H9 (cell line): ENCODE results near the gene WDR5. TPM values are rescaled to one million over a fixed set of nuclear protein-coding genes. Genes with fewer than 3 reads are reported as not detected.

Experiments
- DNase-seq: peaks from one replicate; pipeline ENCODE4 v3.0.0-alpha.2; 2017
- H2AFZ ChIP-seq: one replicate; pipeline ENCODE4 v1.6.1; 2013; ENCODE audit warnings: mild to moderate bottlenecking, low read length, control low read depth, moderate library complexity
- H2AK5ac ChIP-seq: 2 replicates; pipeline ENCODE4 v1.6.1; 2013; ENCODE audit warnings: low read length, control low read depth, mixed read lengths; ENCODE audit not compliant: insufficient read length
- H2BK120ac ChIP-seq: one replicate; pipeline ENCODE4 v1.6.1; 2013; ENCODE audit warnings: low read depth, mild to moderate bottlenecking, low read length, control low read depth, inconsistent platforms; ENCODE audit not compliant: poor library complexity, severe bottlenecking
- H2BK12ac ChIP-seq: 2 replicates; pipeline ENCODE4 v1.6.1; 2013; ENCODE audit warnings: low read length, control low read depth, mixed read lengths, low read depth; ENCODE audit not compliant: insufficient read length
- H2BK15ac ChIP-seq: 2 replicates; pipeline ENCODE4 v1.6.1; 2013; ENCODE audit warnings: low read depth, low read length, control low read depth
- H2BK20ac ChIP-seq: one replicate; pipeline ENCODE4 v1.6.1; 2013; ENCODE audit warnings: low read depth, mild to moderate bottlenecking, low read length, control low read depth, inconsistent platforms; ENCODE audit not compliant: poor library complexity, severe bottlenecking
- H2BK5ac ChIP-seq: 2 replicates; pipeline ENCODE4 v1.6.1; 2013; ENCODE audit warnings: low read length, control low read depth, mixed read lengths; ENCODE audit not compliant: insufficient read length
- H3K14ac ChIP-seq: 2 replicates; pipeline ENCODE4 v1.6.1; 2013; ENCODE audit warnings: low read length, control low read depth; ENCODE audit not compliant: insufficient read depth
- H3K18ac ChIP-seq: 2 replicates; pipeline ENCODE4 v1.6.1; 2013; ENCODE audit warnings: low read depth, mild to moderate bottlenecking, mixed read lengths, low read length, control low read depth; ENCODE audit not compliant: insufficient read length
- H3K23ac ChIP-seq: 2 replicates; pipeline ENCODE4 v1.6.1; 2013; ENCODE audit warnings: low read length, control low read depth, mixed read lengths, low read depth; ENCODE audit not compliant: insufficient read length
- H3K23me2 ChIP-seq: 2 replicates; pipeline ENCODE4 v1.6.1; 2013; ENCODE audit warnings: low read depth, mild to moderate bottlenecking, mixed read lengths, low read length, control low read depth; ENCODE audit not compliant: insufficient read length, poor library complexity, severe bottlenecking
- H3K27ac ChIP-seq: 2 replicates; pipeline ENCODE4 v1.5.1; 2013; ENCODE audit warnings: low read length, control low read depth, mixed read lengths, low read depth; ENCODE audit not compliant: insufficient read length
- H3K27me3 ChIP-seq: 2 replicates; pipeline ENCODE4 v1.6.1; 2013; ENCODE audit warnings: low read length, control low read depth, inconsistent platforms; ENCODE audit not compliant: insufficient read depth
- H3K4ac ChIP-seq: 2 replicates; pipeline ENCODE4 v1.6.1; 2013; ENCODE audit warnings: low read depth, mild to moderate bottlenecking, control low read depth, inconsistent platforms, low read length, moderate library complexity
- H3K4me1 ChIP-seq: 2 replicates; pipeline ENCODE4 v1.6.1; 2013; ENCODE audit warnings: low read length, control low read depth, inconsistent platforms; ENCODE audit not compliant: insufficient read depth
- H3K4me2 ChIP-seq: 2 replicates; pipeline ENCODE4 v1.6.1; 2013; ENCODE audit warnings: low read length, control low read depth, mixed read lengths; ENCODE audit not compliant: insufficient read length, insufficient read depth
- H3K56ac ChIP-seq: 2 replicates; pipeline ENCODE4 v1.6.1; 2013; ENCODE audit warnings: low read depth, mild to moderate bottlenecking, mixed read lengths, low read length, control low read depth; ENCODE audit not compliant: insufficient read length
- H3K79me1 ChIP-seq: 2 replicates; pipeline ENCODE4 v1.6.1; 2013; ENCODE audit warnings: low read depth, mild to moderate bottlenecking, moderate library complexity, low read length, control low read depth, inconsistent platforms; ENCODE audit not compliant: insufficient read depth, poor library complexity, severe bottlenecking
- H3K79me2 ChIP-seq: 2 replicates; pipeline ENCODE4 v1.6.1; 2013; ENCODE audit warnings: low read length, control low read depth, inconsistent platforms; ENCODE audit not compliant: insufficient read depth
- H3K9ac ChIP-seq: 2 replicates; pipeline ENCODE4 v1.6.1; 2013; ENCODE audit warnings: low read length, control low read depth, mixed read lengths; ENCODE audit not compliant: insufficient read length; ENCODE audit errors: extremely low read depth
- H3K9me3 ChIP-seq: one replicate; pipeline ENCODE4 v1.6.1; 2013; ENCODE audit warnings: low read depth, low read length, inconsistent platforms; ENCODE audit not compliant: control insufficient read depth
- H3T11ph ChIP-seq: one replicate; pipeline ENCODE4 v1.6.1; 2013; ENCODE audit warnings: mild to moderate bottlenecking, low read length, control low read depth, inconsistent platforms
- H4K20me1 ChIP-seq: one replicate; pipeline ENCODE4 v1.6.1; 2013; ENCODE audit not compliant: control insufficient read depth, insufficient read length, insufficient read depth
- H4K5ac ChIP-seq: 2 replicates; pipeline ENCODE4 v1.6.1; 2013; ENCODE audit warnings: low read depth, mild to moderate bottlenecking, mixed read lengths, low read length, control low read depth; ENCODE audit not compliant: insufficient read length
- H4K8ac ChIP-seq: replicated peaks from 2 replicates; pipeline ENCODE4 v1.6.1; 2013; ENCODE audit warnings: low read length, control low read depth, mixed read lengths, low read depth; ENCODE audit not compliant: insufficient read length
- H4K91ac ChIP-seq: 2 replicates; pipeline ENCODE4 v1.6.1; 2013; ENCODE audit warnings: low read depth, mild to moderate bottlenecking, moderate library complexity, mixed read lengths, low read length, control low read depth; ENCODE audit not compliant: insufficient read length
- H3K27ac Mint-ChIP-seq, 3 experiments: 2 replicates in 2 of 3; 3 replicates in 1 of 3; pipeline ENCODE4 v1.8.0; 2020 to 2021; ENCODE audit warnings: mixed read lengths in 3 of 3, mild to moderate bottlenecking in 1 of 3, moderate library complexity in 1 of 3
- H3K27me3 Mint-ChIP-seq: 2 replicates; pipeline ENCODE4 v1.8.0; 2021; ENCODE audit warnings: low read depth, mild to moderate bottlenecking, moderate library complexity, mixed read lengths
- H3K36me3 Mint-ChIP-seq, 3 experiments: 2 replicates in 2 of 3; 3 replicates in 1 of 3; pipeline ENCODE4 v1.8.0; 2020 to 2021; ENCODE audit warnings: low read depth in 3 of 3, mixed read lengths in 3 of 3; ENCODE audit not compliant: insufficient read depth in 1 of 3
- H3K4me1 Mint-ChIP-seq, 2 experiments: 2 replicates each; pipeline ENCODE4 v1.8.0; 2020; ENCODE audit warnings: mixed read lengths in 2 of 2
- H3K4me3 Mint-ChIP-seq, 2 experiments: 2 replicates in 1 of 2; 3 replicates in 1 of 2; pipeline ENCODE4 v1.8.0; 2020 to 2021; ENCODE audit warnings: mild to moderate bottlenecking in 2 of 2, mixed read lengths in 2 of 2, moderate library complexity in 1 of 2
- H3K9me3 Mint-ChIP-seq, 2 experiments: 2 replicates in 1 of 2; 3 replicates in 1 of 2; pipeline ENCODE4 v1.8.0; 2020; ENCODE audit warnings: mild to moderate bottlenecking in 2 of 2, mixed read lengths in 2 of 2, moderate library complexity in 1 of 2
- CTCF ChIP-seq: fragments of 200-600 bp; sonication (generic); conservative IDR thresholded peaks from 3 replicates; pipeline ENCODE4 v1.8.0; 2021; ENCODE audit warnings: antibody characterized with exemption, mild to moderate bottlenecking
- WGBS: extraction: QIAGEN DNeasy Blood & Tissue Kit; methylation state at CpG from one replicate; pipeline ENCODE4 v1.1.7; 2013; ENCODE audit warnings: missing lambda C conversion rate, low lambda C conversion rate, mixed read lengths; ENCODE audit not compliant: insufficient read length; ENCODE audit errors: extremely low coverage; 5-methylcytosine and 5-hydroxymethylcytosine counted together
- total RNA-seq: library from RNA; stranded (reverse); gene quantifications from 2 replicates; pipeline ENCODE4 v1.2.1, GENCODE V29; 2021

The WDR5 gene
- total RNA-seq, 1 experiment from 2014 or later, result 72.3 TPM

GRCh38 chr9:134177624-134178393 is 41.9 kb downstream of the WDR5 start:
- no peak for TF ChIP-seq CTCF
- Mint-ChIP-seq H3K27me3 (peaks cover 5% of the 10 kb centered on the region), H3K27ac (no peak overlapping the region), H3K4me1 (peaks cover 3 to 12% of the 10 kb centered on the region in 2 experiments; a peak in 3 of 4 replicates), H3K4me3 (no peak overlapping the region), H3K9me3 (peaks cover 5 to 6% of the 10 kb centered on the region in 2 experiments), H3K36me3 (peaks cover 0 to 3% (median 0%) of the 10 kb centered on the region in 3 experiments; a peak in 2 of 7 replicates)
- Histone ChIP-seq H3K79me1 (no peaks in the 10 kb centered on the region), H2AFZ (no peak overlapping the region), H3K23ac (no peak overlapping the region), H3K14ac (no peak overlapping the region), H2BK20ac (no peak overlapping the region), H3T11ph (no peak overlapping the region), H2BK5ac (no peak overlapping the region), H3K9ac (no peak overlapping the region), H2BK120ac (no peak overlapping the region), H4K8ac (no peak overlapping the region), H3K23me2 (no peaks in the 10 kb centered on the region), H4K91ac (no peak overlapping the region), H3K27ac (no peak overlapping the region), H3K79me2 (no peaks in the 10 kb centered on the region), H2BK15ac (no peak overlapping the region), H2AK5ac (no peak overlapping the region), H3K4me2 (no peak overlapping the region), H4K5ac (no peak overlapping the region), H3K4me1 (no peaks in the 10 kb centered on the region), H3K4ac (no peak overlapping the region), H4K20me1 (peaks cover 2% of the 10 kb centered on the region), H2BK12ac (no peak overlapping the region), H3K9me3 (no peaks in the 10 kb centered on the region), H3K56ac (no peak overlapping the region), H3K18ac (no peak overlapping the region), H3K27me3 (no peaks in the 10 kb centered on the region)
- WGBS, result no CpG with 5 or more reads among the region's 28 CpGs
- no peak for DNase-seq
